GM21526 (cell line): ENCODE measurements around the gene ANKS1A.

Experiments used
- ATAC-seq: cut with Tn5 transposase; IDR thresholded peaks from one replicate; pipeline ENCODE4 v1.9.1; 2021; ENCODE audit warnings: moderate library complexity; ENCODE audit not compliant: unreplicated experiment, low FRiP score

ANKS1A gene

GRCh38 chr6:35016502-35017321 lies 127.7 kb downstream of the ANKS1A start:
- no peak for ATAC-seq

GRCh38 chr6:35017411-35018181 lies 128.5 kb downstream of the ANKS1A start:
- ATAC-seq, result no peak

GRCh38 chr6:35018182-35018519 lies 129.1 kb downstream of the ANKS1A start:
- no peak for ATAC-seq

DNA sequence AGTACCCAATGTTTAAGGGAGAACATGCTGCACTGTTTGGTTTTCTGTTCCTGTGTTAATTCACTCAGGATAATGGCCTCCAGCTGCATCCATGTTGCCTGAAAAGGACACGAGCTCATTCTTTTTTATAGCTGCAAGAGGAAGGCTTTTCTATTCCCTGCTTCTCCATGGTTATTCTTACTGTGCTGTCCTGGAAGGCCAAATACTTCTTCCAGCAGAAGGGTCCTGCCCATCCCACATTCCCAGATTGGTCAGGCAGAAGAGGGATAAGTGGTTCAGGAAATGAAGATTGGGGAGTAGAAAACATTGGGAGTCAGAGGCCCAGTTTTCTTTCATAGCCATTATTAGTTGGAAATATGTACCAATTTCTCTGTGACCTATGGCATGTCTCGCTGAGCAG lies 129.7 kb downstream of the ANKS1A start:
- no peak for ATAC-seq

DNA sequence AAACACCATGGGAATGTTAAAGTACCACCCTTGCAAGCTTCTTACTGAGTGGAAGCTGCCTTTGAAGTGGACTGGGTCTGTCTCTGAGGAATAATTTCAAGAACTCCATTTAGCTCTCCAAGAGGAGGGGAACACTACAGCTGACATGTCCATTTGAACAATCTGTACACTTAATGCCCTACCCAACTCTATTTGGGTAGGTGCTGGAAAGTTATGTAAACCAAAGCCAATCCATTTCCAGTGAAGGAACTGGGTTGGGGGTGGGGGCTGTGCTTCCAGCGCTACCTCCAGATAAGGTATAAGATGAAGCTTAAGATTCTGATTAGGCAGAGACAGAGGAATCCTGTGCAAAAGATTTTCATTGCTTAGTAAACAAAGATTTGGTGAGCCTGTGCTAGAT lies 130.1 kb downstream of the ANKS1A start:
- ATAC-seq, result no peak

DNA sequence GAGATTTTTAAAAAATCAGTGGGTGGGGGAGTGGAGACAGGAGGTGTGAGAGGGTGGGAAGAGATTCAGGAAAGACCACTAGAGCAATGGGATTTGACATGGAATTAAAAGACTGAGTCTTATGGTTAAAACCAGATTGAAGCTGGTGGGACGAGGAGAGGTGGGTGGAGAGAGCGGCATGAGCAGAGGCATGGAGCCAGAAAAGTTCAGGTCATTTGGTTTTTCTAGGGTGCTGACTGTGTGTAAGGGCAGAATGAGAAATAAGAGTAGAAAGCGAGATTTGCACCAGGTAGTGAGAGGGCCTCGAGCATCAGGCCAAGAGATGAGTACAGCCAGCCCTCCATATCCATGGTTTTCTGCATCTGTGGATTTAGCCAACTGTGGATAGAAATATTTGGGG lies 130.8 kb downstream of the ANKS1A start:
- ATAC-seq, result no peak

GRCh38 chr6:35021004-35021403 lies 131.9 kb downstream of the ANKS1A start:
- no peak for ATAC-seq

DNA sequence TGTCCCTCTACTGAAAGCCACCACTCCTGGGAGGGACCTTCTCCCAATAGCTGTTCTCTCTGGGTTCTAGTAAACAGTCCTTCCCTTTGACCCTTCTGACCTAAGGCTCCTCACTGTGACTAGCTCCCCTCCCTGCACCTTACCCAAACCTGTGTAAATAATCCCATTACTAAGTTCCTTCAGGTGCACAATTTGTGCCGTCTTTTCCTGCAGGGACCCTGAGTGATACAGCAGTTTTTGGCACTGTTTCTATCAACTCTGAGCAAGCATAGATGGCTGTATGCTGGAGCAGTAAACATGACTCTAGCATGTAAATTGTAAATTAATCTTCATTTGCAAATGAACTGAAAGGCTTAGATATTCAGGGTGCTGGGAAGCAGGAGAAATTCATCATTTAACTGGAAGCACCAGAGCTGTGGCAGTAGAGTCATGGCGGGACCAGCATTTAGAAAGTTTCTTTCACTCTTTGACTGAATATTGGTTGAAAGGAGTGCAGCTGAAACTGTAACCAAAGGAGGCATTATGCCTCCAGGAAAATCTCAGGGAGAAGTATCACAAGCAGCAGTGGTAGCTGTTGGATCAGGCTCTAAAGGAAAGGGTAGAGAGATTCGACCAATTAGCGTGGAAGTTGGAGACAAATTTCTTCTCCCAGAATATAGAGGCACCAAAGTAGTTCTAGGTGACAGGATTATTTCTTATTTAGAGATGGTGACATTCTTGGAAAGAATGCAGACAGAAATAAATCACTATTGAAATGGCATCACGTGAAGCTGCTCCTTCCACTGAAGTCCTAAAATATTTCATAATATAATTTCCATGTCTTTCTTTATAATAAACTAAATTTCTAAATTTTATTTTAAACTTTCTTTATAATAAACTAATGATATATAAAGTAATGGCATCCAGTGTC lies 134.3 kb downstream of the ANKS1A start:
- no peak for ATAC-seq

DNA sequence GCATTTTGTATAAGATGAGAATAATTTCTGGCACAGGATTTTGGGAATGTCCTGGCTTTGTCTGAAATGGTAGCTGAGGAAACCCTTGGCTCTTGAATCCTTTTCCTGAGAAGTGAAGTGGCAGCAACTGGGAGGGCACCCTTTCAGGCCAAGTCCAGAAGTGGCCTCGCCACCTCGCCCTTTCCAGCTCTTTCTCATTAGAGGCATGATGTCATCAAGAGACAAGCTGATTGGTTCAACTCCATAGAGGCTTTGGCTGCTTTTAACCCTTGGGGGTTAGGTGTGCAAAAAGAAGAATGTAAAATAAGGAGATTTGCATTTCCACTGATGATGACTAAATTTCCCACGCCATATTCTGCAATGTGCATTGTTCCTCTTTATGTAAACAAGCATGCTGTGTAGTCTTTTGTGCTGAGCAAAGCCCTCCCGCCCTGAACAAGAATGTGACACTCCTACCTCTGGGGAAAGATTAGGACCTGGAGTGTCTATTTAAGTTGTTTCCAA lies 135.5 kb downstream of the ANKS1A start:
- no peak for ATAC-seq

GRCh38 chr6:35025232-35026188 lies 136.5 kb downstream of the ANKS1A start:
- ATAC-seq, result no peak

- ATAC-seq, result no peak
Observed at GRCh38 chr6:35026434-35027222, 137.6 kb downstream of the ANKS1A start.

DNA sequence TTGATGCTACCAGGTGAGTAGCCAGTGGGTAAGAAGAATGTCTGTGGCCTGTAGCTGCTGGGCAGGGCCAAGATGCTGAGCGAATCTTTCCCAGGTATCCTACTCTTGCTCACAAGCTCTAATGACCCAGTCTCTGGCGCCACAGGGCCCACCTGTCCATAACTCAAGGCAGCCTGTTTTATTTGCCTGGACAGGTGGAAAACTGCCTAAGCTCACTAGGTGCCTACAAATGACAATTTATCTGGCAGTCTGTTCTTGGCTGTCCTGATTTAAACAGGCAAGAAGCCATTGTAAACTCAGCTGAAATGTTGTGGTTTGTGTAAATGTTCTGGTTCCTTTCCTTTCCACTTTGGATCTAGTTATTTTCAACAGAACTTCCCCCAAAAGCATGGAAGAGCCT lies 138.8 kb downstream of the ANKS1A start:
- no peak for ATAC-seq

- no peak for ATAC-seq
Observed at GRCh38 chr6:35028781-35029769, 140.0 kb downstream of the ANKS1A start.

DNA sequence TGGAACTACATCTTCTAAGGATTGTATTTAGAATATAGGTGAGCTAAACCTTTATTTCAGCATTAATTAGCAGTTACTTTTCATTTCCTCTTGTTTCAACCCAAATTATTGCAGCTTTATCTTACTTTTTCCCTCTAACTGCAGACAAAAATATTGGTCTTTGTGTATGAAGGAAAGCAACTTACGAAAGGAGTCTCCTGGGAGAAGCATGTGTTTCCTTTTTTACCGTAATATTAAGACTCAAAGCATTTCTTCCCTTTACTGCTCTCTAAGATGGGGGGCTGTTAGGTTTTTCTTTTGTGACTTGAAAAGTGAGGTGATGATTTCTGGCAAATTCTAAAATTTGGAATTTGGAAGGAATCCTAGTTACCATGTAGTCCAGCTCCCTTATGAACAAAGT lies 141.0 kb downstream of the ANKS1A start:
- no peak for ATAC-seq

DNA sequence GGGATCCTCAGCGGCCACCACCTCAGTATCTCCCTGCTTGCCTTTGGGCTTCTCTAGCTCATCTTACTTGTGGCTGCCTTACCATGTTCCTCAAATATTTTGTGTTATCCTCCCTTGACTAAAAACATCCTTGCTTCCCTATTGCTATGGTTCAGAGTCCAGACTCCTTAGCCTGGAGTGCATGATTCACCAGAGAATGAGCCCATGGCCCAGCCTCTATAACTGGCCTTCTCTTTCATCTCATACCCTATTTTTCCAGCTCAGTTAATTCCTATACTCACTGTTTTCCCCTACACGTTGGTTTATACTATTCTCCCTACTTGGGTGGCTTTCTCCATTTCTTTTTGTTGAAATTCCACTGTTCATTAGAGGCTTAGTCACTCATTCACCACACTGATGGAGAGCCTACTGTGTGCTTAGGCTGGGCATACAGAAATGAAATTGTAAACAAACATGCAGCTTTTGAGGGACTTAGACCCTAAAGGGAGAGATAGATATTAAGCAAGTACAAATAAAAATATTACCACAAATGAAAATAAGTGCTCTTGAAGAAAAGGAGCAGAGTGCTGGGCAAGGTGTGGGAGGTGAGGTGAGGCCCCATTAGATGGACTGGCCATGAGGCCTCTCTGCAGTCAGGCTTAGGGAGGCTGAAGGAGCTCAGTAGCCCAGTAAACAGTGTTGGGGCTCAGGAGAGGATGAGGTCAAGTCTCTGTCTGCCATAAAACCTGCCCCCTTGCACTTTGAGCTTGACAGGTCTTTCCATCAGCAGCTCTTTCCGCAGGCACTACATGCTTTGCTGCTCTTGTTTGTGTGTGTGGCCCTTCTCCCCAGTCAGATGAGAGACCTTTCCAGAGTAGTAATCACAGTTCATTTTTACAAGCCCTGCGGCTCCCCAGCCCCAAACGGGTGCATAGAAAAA lies 142.8 kb downstream of the ANKS1A start:
- no peak for ATAC-seq

DNA sequence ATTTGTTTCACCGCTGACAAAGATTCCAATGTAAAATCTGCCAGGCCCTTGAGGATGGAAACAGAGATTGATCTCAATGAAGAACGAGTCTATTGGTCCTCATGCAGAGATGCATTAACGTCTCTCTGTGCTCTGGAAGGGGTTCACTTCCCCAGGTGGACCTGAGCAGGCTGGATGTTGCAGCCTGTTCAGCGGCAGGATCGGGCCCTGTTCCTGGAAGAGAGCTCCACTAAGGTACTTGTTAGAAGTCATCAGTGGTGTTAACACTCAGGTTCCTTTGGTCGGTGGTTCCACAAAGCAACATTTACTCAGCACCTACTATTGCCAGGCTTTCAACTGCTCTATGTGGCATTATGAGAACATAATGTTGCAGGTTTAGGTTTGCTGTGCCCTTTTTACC lies 144.6 kb downstream of the ANKS1A start:
- no peak for ATAC-seq
